Stimulated activated CD4-positive, alpha-beta T cell treated with anti-CD3 and anti-CD28 coated beads, Interleukin-12 subunit alpha, Interleukin-12 subunit beta, amount 100 ng/mL, for 48 hours (primary cell): ENCODE data around the gene BLOC1S5.
"Not testable (repeated sequence)": the region's sequence is repeated elsewhere in the genome, so short reads cannot be mapped to it uniquely, and the experiment has no call there.

ENCODE experiments used
- DNase-seq, 3 donors: peaks; one replicate each; pipeline ENCODE4 v3.0.0-alpha.2; 2020; ENCODE audit warnings: low read depth in 2 of 3, low spot score in 1 of 3

The BLOC1S5 gene

DNA sequence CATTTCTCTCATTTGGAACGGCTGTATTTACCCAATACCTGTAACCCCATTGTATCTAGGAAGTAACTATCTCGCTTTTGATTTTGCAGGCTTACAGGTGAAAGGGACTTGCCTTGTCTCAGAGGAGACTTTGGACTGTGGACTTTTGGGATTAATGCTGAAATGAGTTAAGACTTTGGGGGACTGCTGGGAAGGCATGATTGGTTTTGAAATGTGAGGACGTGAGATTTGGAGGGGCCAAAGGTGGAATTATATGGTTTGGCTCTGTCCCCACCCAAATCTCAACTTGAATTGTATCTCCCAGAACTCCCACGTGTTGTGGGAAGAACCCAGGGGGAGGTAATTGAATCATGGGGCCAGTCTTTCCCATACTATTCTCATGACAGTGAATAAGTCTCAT lies 18.4 kb downstream of the BLOC1S5 start:
- not testable (repeated sequence) for DNase-seq

DNA sequence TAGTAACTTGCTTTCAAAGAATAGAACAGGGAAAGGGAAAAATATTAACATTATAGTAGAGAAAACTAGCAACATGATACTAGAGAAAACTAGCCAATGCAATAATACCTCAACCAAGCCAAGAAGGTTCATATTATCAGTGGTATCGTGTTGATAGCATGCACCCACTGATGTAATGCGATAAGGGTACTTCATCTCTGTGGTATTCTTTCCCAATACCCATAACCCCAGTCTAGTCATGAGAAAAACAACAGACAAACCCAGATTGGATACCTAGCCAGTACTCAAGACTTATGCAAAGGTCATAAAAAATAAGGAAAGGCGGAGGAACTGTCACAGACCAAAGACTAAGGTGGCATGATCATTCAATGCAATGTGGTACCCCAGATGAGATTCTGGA lies 21.0 kb downstream of the BLOC1S5 start:
- no peak for DNase-seq

DNA sequence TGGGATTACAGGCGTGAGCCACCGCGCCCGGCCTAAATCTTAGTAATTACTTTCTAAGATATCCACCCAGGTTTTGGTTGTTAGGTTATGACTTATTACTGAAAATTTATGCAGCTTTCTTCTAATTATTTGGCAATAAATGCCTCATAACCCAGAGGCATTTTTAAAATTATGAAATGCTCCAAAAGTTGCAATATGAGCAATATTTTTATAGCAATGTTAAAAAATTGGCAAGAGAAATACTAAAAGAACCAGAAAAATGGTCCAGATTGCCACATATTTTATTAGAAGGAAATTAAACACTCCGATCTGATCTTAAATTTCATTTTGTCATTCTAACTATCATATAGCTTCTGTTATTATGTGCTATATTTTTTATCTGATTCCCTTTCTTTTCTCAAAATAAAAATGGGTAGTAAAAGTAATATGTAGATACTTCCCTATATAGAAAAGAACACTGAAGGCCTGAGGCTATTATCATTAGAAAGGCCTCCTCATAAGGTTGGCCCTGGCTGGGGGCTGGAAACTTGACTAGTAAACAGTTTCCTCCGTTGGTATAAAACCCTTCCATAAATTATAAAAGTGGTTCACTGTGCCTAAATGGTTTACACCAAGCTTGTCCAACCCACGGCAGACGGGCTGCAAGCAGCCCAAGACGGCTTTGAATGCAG lies 22.1 kb downstream of the BLOC1S5 start:
- DNase-seq, result no peak

DNA sequence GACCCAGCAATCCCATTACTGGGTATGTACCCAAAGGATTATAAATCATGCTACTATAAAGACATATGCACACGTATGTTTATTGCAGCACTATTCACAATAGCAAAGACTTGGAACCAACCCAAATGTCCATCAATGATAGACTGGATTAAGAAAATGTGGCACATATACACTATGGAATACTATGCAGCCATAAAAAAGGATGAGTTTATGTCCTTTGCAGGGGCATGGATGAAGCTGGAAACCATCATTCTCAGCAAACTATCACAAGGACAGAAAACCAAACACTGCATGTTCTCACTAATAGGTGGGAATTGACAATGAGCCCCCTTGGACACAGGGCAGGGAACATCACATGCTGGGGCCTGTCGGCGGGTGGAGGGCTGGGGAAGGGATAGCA lies 30.1 kb downstream of the BLOC1S5 start:
- DNase-seq, result not testable (repeated sequence)

DNA sequence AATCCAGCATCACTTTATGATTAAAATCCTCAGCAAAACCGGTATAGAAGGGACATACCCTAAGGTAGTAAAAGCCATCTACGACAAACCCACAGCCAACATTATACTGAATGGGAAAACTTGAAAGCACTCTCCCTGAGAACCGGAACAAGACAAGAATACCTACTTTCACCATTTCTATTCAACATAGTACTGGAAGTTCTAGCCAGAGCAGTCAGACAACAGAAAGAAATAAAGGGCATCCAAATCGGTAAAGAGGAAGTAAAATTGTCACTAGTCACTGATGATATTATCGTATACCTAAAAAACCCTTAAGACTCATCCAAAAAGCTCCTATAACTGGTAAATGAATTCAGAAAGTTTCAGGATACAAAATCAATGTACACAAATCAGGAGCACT lies 33.3 kb downstream of the BLOC1S5 start:
- DNase-seq, result no peak

DNA sequence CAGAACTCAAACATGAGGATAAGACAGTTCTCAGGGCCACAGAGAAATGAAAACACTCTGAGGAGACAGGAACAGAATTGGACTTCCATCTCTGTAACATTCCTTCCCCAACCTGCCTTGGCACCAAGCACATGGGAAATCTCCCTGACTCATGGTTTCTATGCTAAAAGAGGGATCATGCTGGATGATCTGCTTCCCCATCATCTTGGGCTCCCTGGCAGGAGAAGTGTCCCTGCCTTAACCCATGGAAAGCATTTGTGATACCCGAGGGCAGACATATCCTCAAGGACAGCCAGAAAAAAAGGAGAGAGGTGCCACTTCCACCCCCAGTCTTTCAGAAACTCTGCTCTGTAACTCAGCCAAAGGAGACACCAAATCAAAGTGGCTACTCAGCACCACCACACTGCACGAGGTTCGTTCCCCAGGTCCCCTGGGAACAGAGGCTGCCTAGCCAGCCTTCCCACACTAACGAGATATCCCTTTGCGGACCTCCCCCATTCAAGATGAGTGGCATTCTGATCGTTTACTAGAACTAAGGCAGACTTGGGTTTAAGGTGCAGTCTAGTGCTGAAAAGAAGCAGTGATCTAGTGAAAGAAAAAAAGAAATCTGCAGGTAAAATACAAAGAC lies 34.8 kb downstream of the BLOC1S5 start:
- no peak for DNase-seq

DNA sequence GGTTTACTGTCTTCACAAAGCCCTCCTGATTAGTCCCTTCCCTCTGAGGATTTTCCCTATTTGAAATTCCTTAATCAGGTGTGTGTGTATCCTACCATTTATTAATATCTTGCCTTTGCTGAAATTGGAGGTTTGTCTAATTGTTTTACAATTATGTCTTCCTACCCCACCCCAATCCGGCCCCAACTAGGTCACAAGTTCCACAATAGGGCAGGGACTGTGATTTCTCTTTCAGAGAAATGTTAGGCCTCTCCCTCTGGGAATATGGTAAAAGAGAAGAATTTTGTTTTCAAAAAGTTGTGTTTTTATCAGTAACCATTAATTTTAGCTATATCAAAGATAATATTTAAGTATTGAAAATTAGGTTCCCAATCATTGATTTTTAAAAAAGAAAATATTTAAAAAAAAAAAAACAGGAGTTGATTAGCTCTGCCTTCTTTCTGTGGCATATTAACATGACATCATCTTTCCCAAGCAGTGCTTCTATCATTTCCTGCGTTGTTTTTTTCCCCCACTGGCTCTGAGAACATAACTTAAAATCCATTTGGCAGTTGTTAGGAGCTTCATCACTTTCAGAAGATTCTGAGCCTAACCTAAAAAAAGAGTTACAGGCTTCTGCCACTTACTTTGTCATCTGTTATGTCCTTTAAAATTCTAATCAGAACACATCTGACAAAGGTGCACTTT lies 36.1 kb downstream of the BLOC1S5 start:
- no peak for DNase-seq

DNA sequence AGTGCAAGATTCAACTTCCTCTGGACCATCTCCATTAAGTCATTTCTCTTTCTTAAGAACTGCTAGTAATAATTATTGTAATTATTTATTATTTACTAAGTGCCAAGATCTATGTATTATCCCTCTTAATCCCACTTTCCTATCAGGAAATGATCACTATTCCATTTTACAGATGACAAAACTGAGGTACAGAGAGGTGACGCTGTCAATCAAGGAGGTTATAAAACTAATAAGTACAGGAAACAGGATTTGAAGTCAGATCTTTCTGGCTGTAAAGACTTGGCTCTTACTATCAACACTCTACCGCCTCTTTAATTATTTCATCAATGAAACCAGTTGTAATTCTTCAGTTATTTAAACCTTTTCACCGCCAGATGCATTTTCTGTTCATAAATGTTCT lies 37.4 kb downstream of the BLOC1S5 start:
- no peak for DNase-seq

DNA sequence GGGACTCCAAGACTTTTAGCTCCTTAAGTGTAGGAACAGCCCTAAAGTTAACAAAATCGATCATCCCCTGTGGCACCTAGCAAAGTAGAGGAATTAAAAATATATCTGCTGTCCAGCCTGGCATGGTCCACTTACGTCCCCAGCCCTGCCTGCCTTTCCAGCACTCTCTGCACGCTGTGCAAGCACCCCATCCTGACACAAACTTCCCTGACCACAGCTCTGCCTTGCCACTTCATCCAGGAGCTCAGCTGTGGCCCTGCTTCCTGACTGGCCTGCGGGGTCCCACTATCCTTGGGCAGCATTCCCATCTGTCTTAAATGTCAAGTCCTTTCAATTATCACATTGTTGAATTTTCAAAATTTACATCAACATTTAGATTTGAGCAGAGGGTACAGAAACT lies 39.0 kb downstream of the BLOC1S5 start:
- DNase-seq, result no peak

DNA sequence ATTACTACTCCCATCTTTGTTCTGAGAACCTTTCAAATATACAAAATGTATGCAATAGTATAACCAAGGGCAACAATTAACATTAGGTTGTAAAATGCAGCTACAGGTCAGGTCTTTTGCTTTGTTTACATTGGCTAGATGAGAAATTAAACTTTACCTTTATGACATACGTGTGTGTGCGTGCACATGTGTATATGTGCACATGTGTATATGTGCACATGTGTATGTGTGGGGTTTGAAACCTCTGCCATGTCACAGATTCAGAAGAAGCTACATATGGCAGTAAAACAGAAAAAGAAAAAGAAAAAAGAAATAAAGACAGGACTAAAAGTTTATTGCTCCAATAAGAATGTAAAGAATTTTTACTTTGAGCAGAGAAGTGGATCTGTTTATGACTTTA lies 40.6 kb downstream of the BLOC1S5 start:
- no peak for DNase-seq

DNA sequence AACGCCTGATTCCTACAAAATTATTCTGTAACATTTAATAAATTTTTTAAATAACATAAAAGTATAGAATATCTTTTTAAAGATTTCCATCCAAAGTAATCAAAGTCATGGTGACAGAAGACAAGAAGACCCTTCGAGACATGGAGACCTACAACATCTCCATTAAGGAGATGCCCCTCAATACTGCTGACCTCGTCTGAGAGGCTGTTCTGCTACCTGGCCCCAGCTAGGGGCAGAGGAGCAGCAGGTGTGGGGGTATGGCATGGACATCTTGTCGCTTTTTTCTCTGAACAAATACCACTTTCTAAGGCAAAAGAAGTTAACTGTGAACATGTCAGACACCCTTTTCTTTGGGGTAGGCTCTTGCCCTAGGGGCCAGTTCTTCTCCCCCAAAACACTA lies 44.1 kb downstream of the BLOC1S5 start:
- DNase-seq, result no peak

DNA sequence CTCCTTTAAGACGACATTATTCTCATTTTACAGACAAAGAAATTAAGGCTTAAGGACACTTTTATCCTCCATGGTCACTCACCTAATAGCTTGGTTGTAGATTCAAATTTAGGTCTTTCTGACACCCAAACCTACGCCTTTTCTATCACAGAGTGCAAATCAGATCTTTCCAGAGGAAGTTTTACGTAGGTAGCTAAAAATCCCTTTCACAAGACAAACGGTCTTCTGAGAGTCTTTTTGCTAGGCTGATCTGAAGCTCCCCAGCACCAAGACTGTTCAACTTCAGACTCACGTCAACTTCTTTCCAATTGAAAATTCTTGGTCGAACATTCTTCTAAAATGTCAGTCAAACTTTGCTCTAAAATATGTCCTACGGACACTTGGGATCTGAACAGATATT lies 46.5 kb downstream of the BLOC1S5 start:
- no peak for DNase-seq

DNA sequence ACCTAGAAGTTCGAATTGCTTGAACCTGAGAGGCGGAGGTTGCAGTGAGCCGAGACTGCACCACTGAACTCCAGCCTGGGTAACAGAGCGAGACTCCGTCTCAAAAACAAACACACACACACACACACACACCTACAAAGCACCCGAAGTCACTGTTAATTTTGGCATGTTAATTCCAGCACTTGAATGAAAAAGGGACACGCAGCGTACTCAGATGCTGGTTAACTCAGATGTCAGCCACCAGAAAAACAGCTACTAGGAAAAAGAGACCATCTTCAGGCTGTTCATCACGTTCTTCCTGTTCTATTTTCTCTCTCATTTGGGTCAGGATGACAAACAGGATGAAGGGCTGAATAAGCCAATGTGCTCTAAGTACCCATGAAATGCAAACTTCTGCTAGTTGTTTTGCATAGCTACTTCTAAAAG lies 46.9 kb downstream of the BLOC1S5 start:
- DNase-seq, result no peak

DNA sequence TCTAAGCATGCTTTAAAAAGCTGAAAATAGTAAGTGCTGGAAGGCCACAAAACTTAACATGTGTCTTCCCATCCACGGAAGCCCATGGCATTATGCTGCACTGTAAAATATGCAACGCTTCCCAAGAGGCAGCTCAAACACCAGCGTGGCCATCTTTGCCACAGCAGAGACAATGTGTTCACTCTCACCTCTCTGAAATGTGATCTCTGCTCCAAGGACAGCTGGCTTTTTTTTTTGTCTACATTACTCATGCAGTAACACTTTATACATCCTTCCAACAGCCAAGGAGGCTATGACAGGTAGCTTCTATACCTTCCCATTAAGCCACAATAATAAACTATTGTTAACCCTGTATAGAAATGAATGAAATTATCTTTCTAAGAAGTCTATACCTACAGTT lies 49.2 kb downstream of the BLOC1S5 start:
- DNase-seq, result no peak

DNA sequence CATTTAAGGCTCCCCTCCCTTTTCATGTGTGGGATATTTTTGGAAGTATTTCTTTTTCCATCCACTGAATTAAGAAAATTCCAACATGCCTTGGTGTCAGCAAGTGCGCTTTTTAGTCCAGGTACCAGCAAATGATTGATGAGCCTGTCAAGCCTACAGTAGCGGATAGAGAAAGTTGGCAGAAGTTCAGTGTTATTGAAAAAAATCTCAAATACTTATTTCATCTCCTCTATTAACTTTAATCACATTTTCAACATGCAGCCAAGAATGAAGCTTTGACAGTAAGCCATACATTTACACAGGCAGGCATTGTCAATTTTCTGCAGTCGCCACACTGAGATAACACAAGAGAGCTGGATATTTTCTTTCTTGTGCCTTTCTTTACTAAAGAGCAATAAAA lies 50.4 kb downstream of the BLOC1S5 start:
- no peak for DNase-seq

DNA sequence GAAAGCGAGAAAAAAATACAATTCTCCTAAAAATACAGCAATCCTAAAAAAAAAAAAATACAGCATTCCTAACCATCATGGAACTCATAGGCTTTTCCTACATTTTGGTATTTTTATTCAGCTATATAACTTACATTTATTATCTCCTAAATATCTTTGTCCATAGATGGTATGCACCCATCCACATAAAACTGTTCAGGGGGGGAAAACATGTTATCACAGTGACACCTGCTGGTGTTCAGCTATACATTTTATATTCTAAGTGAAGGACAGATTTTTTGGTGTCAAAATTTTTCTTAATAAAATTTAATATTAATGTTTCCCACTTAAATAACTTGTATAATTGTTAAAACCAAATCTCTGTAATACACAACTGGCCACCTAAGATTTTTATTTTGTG lies 58.0 kb downstream of the BLOC1S5 start:
- no peak for DNase-seq

DNA sequence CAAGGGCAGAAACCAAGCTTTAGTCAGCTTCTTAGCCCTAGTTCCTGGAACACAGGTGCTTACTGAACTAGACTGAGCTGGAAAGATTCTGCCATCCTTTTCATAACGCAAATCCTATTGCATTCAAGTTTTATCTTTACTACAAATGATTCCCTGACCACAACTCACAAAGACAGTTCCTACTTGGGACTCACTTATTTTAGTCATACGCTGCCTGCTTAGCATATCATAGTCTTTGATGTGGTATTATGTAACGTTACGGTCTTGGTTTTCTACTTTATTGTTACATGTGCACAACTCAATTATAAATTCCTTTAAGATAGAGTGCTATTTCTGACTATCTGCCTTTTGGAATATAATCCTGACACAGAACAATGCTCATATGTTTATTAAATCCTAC lies 59.1 kb downstream of the BLOC1S5 start:
- DNase-seq, result no peak

DNA sequence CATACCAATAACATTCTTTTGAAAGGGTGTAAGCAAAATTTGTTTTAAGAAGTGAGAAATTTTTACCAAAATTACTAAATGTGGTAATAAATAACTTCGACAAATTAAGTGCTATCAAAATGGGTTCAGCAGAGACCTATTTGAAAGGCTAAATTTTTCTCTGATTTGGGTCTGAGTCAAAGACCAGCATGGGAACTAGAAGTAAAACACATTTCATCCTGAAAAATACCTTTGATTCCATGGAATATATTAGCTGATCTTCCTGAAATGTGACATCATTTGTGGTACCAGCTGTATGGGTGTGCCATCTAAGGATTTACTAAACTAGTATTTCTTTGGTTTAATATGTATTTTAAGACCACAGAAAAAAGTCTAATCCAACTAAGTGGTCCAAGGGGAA lies 63.6 kb downstream of the BLOC1S5 start:
- no peak for DNase-seq

DNA sequence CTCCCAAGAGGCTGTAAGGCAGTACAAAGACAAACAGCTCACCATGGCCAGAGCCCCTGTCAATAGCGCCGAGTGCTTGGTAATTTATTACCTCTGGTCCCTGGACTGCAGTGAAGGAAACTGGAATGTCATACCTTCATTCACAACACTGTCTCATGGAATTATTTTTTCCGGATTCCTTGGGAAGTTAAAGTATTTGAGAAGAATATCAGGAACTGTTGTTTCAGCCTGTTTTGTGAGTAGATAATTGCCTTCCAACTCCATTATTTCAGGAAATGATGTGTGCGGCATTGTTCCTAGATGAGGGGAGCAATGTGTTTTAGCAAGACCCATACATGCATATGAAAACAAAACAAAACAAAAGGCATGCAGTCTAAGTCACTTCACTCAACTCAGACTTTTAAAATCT lies 64.0 kb downstream of the BLOC1S5 start:
- no peak for DNase-seq

DNA sequence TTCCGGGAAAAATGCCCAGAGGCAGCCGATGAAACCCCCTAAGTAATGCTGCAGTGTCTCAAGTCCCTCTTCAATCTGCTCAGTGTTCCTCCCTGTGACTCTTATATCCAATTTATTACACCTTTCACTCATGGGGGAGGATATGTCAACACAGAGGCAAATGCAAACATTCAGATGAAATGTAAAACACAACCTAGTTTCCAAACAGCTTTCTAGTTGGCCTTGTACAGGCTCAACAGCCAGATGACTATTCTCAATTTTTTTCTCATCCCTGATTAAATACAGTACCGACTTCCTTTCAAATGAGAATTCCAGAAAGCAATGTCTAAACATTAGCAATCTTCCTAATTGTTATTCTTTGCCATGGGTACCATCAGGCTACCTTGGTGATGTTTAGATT lies 65.0 kb downstream of the BLOC1S5 start:
- DNase-seq, result no peak

DNA sequence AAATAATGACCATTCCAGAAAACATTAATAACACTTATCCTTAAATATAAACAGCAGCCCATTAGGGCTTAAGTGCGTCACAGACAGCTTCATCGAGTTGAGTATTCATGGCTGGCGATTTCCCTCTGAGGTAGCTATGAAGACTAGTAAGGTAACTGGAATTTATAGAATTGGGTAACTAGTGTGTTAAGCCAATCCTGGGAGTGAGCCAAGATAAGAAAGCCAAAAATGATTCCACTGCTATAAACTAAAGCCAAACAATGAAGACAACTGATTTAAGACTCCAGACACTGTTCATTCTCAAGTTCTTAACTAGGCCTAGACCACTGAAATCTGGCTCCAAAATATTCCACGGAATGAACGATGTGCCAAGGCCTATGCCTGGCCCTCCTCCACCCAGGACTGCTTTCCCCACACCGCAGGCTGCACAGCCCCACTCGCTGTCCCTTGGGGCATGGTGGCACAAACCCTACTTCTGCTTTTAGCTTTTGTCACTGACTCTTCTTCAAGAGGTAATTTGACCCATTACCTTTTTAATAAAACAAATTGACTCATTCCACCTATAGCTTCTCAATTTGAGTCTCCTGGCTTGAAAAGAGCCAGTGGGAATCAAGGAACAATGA lies 66.0 kb downstream of the BLOC1S5 start:
- DNase-seq, result no peak

DNA sequence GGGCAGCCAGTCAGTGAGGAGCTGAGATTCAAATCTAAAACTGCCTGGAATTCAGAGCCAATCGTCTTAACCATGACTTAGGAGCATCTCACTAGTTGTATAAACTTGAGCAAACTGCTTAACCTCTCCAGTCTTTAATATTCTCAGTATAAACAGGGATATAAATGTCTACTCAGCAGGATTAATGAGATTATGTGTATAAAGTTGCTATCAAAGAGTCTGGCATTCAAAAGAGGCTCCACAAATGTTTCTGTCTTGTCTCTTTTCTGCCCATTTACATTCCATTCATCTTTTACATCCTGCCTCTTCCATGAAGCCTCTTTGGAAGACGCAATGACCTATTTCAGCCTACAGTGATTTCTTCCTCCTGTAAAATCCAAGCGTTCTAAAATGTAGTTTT lies 66.9 kb downstream of the BLOC1S5 start:
- no peak for DNase-seq
